Right atrium auricular region (tissue), 2 donors: ENCODE measurements around the gene ZNF212. TPM values are rescaled to one million over a fixed set of nuclear protein-coding genes. Genes with fewer than 3 reads are reported as not detected.

Source experiments
- DNase-seq: peaks from one replicate; pipeline ENCODE4 v3.0.0-alpha.2; 2019; ENCODE audit warnings: low spot score
- H3K27ac ChIP-seq, 2 donors: fragments of 200-600 bp; sonication (generic); 1 replicate in 1 of 2; 2 replicates in 1 of 2; pipeline ENCODE4 v1.5.1; 2016 to 2019
- H3K27me3 ChIP-seq, 2 donors: fragments of 200-600 bp; sonication (generic); one replicate each; pipeline versions ENCODE4 v1.5.1 to v1.6.0; 2017 to 2019
- H3K36me3 ChIP-seq: fragments of 200-600 bp; sonication (generic); one replicate; pipeline ENCODE4 v1.5.1; 2016
- H3K4me1 ChIP-seq, 2 donors: fragments of 200-600 bp; sonication (generic); one replicate each; pipeline versions ENCODE4 v1.5.1 to v1.6.0; 2017 to 2019
- H3K4me3 ChIP-seq, 2 donors: fragments of 200-600 bp; sonication (generic); 1 replicate in 1 of 2; 2 replicates in 1 of 2; pipeline ENCODE4 v1.5.1; 2017 to 2019; ENCODE audit warnings: mild to moderate bottlenecking in 1 of 2, moderate library complexity in 1 of 2
- H3K9me3 ChIP-seq, 2 donors: fragments of 200-600 bp; sonication (generic); one replicate each; pipeline ENCODE4 v1.5.1; 2019
- CTCF ChIP-seq, 2 donors: fragments of 200-600 bp; sonication (generic); IDR thresholded peaks; one replicate each; pipeline ENCODE4 v1.5.1; 2019; ENCODE audit warnings: antibody characterized with exemption in 2 of 2
- total RNA-seq, 2 donors: library from RNA; depleted of rRNA; stranded (reverse); fragments of >200 nt; gene quantifications; one replicate each; pipeline ENCODE4 v1.1.0, GENCODE V29; 2016

Gene ZNF212
- total RNA-seq, 2 donors from 2014 or later = 2.5 to 3.0 TPM

GRCh38 chr7:149282331-149282655 lies 42.8 kb downstream of the ZNF212 start:
- peaks cover 0 to 15% of the 10 kb centered on the region in 2 donors for H3K4me1 ChIP-seq
- no peaks in the 10 kb centered on the region for H3K9me3 ChIP-seq
- no peak for TF ChIP-seq CTCF (IDR thresholded peaks at IDR 0.05)
- no peak for DNase-seq
- no peak overlapping the region for H3K27ac ChIP-seq
- H3K27me3 ChIP-seq = no peaks in the 10 kb centered on the region
- H3K4me3 ChIP-seq = no peak overlapping the region
- peaks cover 31% of the 10 kb centered on the region for H3K36me3 ChIP-seq

GRCh38 chr7:149283321-149283720 lies 43.9 kb downstream of the ZNF212 start:
- TF ChIP-seq CTCF (IDR thresholded peaks at IDR 0.05) = no peak
- Histone ChIP-seq H3K27me3 (no peaks in the 10 kb centered on the region), H3K36me3 (peaks cover 21% of the 10 kb centered on the region), H3K4me3 (no peak overlapping the region), H3K27ac (no peak overlapping the region), H3K9me3 (no peaks in the 10 kb centered on the region), H3K4me1 (peaks cover 0 to 15% of the 10 kb centered on the region in 2 donors)
- DNase-seq = no peak

GRCh38 chr7:149284343-149284742 lies 44.9 kb downstream of the ZNF212 start:
- H3K36me3 ChIP-seq = peaks cover 11% of the 10 kb centered on the region
- H3K4me1 ChIP-seq = peaks cover 0 to 15% of the 10 kb centered on the region in 2 donors
- H3K27me3 ChIP-seq = no peaks in the 10 kb centered on the region
- peak overlapping the region in 1 of 2 donors; percentile 25 for H3K27ac ChIP-seq
- no peak overlapping the region for H3K4me3 ChIP-seq
- H3K9me3 ChIP-seq = no peaks in the 10 kb centered on the region
- no peak for TF ChIP-seq CTCF (IDR thresholded peaks at IDR 0.05)
- DNase-seq = no peak

GRCh38 chr7:149284850-149285585 lies 45.6 kb downstream of the ZNF212 start:
- DNase-seq = peak; percentile 94
- H3K9me3 ChIP-seq = no peaks in the 10 kb centered on the region
- peak overlapping the region; percentile 54 to 61 for H3K27ac ChIP-seq
- peak overlapping the region; percentile 44 to 71 for H3K4me3 ChIP-seq
- peaks cover 9% of the 10 kb centered on the region for H3K36me3 ChIP-seq
- no peaks in the 10 kb centered on the region for H3K27me3 ChIP-seq
- no peak for TF ChIP-seq CTCF (IDR thresholded peaks at IDR 0.05)
- H3K4me1 ChIP-seq = peaks cover 0 to 15% of the 10 kb centered on the region in 2 donors

- peaks cover 3% of the 10 kb centered on the region for H3K36me3 ChIP-seq
- H3K27ac ChIP-seq = peak overlapping the region; percentile 54 to 61
- H3K27me3 ChIP-seq = no peaks in the 10 kb centered on the region
- TF ChIP-seq CTCF (IDR thresholded peaks at IDR 0.05) = no peak
- H3K4me3 ChIP-seq = peak overlapping the region; percentile 44 to 71
- no peak for DNase-seq
- H3K9me3 ChIP-seq = no peaks in the 10 kb centered on the region
- H3K4me1 ChIP-seq = peaks cover 0 to 15% of the 10 kb centered on the region in 2 donors
These were observed 46.2 kb downstream of the ZNF212 start for GRCh38 chr7:149285603-149286002.
